ENCODE measurements around the gene FOXE3. TPM values are rescaled to one million over a fixed set of nuclear protein-coding genes. Genes with fewer than 3 reads are reported as not detected.

FOXE3 gene
- total RNA-seq, 1 experiment from 2014 or later, result not detected

GRCh38 chr1:47459253-47459788, 43.2 kb downstream of the FOXE3 start:
- Histone ChIP-seq H3K79me2 (ENCODE audit: low read length) (no peaks in the 10 kb centered on the region), H3K27ac (ENCODE audit: low read length) (no peak overlapping the region), H2AFZ (ENCODE audit: low read length) (no peak overlapping the region), H3K27me3 (ENCODE audit: low read length) (peaks cover 44% of the 10 kb centered on the region), H3K9me3 (ENCODE audit: low read length) (no peaks in the 10 kb centered on the region), H3K4me1 (ENCODE audit: insufficient read depth, low read length) (no peaks in the 10 kb centered on the region), H3K9ac (ENCODE audit: low read length) (no peak overlapping the region), H4K20me1 (ENCODE audit: low read length) (no peaks in the 10 kb centered on the region), H3K4me3 (ENCODE audit: low read length) (no peak overlapping the region), H3K36me3 (ENCODE audit: low read depth, low read length) (no peaks in the 10 kb centered on the region), H3K9me2 (replicated peaks; ENCODE audit: low read length) (no peaks in the 10 kb centered on the region), H3F3A (ENCODE audit: low read length, unreplicated experiment) (no peaks in the 10 kb centered on the region), H3K4me2 (ENCODE audit: low read length) (no peak overlapping the region)
- DNase-seq (no peak), ATAC-seq (no peak)
- BruUV-seq (replicated peaks), result no TSS peak
- TF ChIP-seq EZH2phosphoT487 (IDR thresholded peaks at IDR 0.05; ENCODE audit: borderline replicate concordance, low read length) (no peak), CTCF (conservative IDR thresholded peaks at IDR 0.05; ENCODE audit: low read depth, low read length) (no peak), EZH2 (IDR thresholded peaks at IDR 0.05; ENCODE audit: low read length, unreplicated experiment) (no peak)
- intact Hi-C loops (cut with micrococcal nuclease), result no loop called here
- ChIA-PET POLR2A (ENCODE audit: unreplicated experiment) (no interaction called here), CTCF (no interaction called here)

- CTCF ChIA-PET, result no interaction called here
These were observed 44.0 kb downstream of the FOXE3 start for GRCh38 chr1:47460040-47460439.

More at GRCh38 chr1:47460040-47460439, 44.0 kb downstream of the FOXE3 start:
- ATAC-seq (no peak), DNase-seq (no peak)
- no peak overlapping the region for H3K9ac ChIP-seq (ENCODE audit: low read length)
- no peaks in the 10 kb centered on the region for H3K36me3 ChIP-seq (ENCODE audit: low read depth, low read length)
- H3K9me3 ChIP-seq (ENCODE audit: low read length), result no peaks in the 10 kb centered on the region
- no TSS peak for BruUV-seq (replicated peaks)
- H4K20me1 ChIP-seq (ENCODE audit: low read length), result no peaks in the 10 kb centered on the region
- H3K4me3 ChIP-seq (ENCODE audit: low read length), result no peak overlapping the region
- H2AFZ ChIP-seq (ENCODE audit: low read length), result no peak overlapping the region
- POLR2A ChIA-PET (ENCODE audit: unreplicated experiment), result interaction anchor here (0.7 kb wide), 1 partner anchor 18 kb away, joined by 7 read pairs; no protein-coding TSS in a partner anchor
- H3K79me2 ChIP-seq (ENCODE audit: low read length), result no peaks in the 10 kb centered on the region
- no peak for TF ChIP-seq EZH2 (IDR thresholded peaks at IDR 0.05; ENCODE audit: low read length, unreplicated experiment)
- no peak for TF ChIP-seq EZH2phosphoT487 (IDR thresholded peaks at IDR 0.05; ENCODE audit: borderline replicate concordance, low read length)
- TF ChIP-seq CTCF (conservative IDR thresholded peaks at IDR 0.05; ENCODE audit: low read depth, low read length), result no peak
- no peaks in the 10 kb centered on the region for H3K9me2 ChIP-seq (replicated peaks; ENCODE audit: low read length)
- H3K4me2 ChIP-seq (ENCODE audit: low read length), result no peak overlapping the region
- intact Hi-C loops (cut with micrococcal nuclease), result no loop called here
- H3K27ac ChIP-seq (ENCODE audit: low read length), result no peak overlapping the region
- H3F3A ChIP-seq (ENCODE audit: low read length, unreplicated experiment), result no peaks in the 10 kb centered on the region
- peaks cover 46% of the 10 kb centered on the region for H3K27me3 ChIP-seq (ENCODE audit: low read length)
- no peaks in the 10 kb centered on the region for H3K4me1 ChIP-seq (ENCODE audit: insufficient read depth, low read length)

Measured in PC-3 (cell line).